Measurements from ENCODE around the gene ATXN1L.

- TF ChIP-seq EZH2 (IDR thresholded peaks at IDR 0.05; ENCODE audit: insufficient read depth, poor library complexity, severe bottlenecking) (no peak), EZH2phosphoT487 (IDR thresholded peaks at IDR 0.05; ENCODE audit: insufficient read depth, low read depth) (no peak)
Observed at GRCh38 chr16:71859762-71860521, 14.2 kb downstream of the ATXN1L start.
